ENCODE results near the gene SART1.
"Not testable (repeated sequence)": the region's sequence is repeated elsewhere in the genome, so short reads cannot be mapped to it uniquely, and the experiment has no call there.

SART1 gene

DNA sequence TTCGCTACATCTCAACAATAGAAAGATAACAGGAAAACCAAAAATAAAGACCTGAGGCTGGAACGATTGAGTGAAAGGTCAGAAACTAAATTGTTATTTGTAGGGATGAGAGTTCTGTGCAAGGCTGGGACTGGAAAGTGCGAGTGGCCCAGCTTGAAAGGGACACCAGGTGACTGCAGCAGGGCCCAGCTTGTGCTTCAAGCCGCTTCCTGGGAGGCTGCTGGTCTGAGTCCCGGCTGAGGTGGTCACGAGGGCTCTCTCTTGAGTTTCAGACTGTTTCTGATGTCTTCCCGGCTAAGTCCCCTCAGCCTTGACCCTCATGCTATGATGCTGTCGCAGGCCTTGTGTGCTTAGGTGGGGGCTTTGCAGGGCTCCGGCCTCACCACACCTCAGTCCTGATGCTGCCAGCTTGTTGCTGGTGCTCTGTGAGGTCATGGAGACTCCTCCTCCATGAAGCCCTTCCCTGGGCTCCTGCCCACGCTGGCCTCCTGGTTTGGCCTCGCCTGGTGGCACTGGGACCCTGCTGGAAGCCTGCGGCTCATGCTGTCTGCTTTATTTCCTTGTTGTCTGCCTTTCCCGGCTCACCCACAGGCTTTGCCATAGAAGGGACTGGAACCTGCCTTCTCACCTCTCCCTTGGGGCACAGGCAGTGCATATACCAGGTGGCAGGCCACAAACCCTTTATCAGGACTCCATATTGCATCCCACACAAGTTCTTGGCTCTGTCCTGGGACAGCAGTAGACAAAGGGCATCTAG, 44.8 kb downstream of the SART1 start:
- H3K9me3 ChIP-seq (ENCODE audit: control insufficient read depth in 5 of 5, low read length in 5 of 5), result no peaks in the 10 kb centered on the region
- peaks cover 0 to 4% (median 2%) of the 10 kb centered on the region in 5 donors for H3K27me3 ChIP-seq (ENCODE audit: control insufficient read depth in 5 of 5, insufficient read depth in 4 of 5, low read length in 5 of 5)
- H3K36me3 ChIP-seq (ENCODE audit: control insufficient read depth in 5 of 5, insufficient read depth in 5 of 5, low read length in 5 of 5), result peaks cover 0 to 17% (median 14%) of the 10 kb centered on the region in 5 donors
- no peak overlapping the region for H3K27ac ChIP-seq (ENCODE audit: low read depth, low read length)
- peaks cover 2 to 16% (median 12%) of the 10 kb centered on the region in 5 donors for H3K4me1 ChIP-seq (ENCODE audit: control insufficient read depth in 5 of 5, insufficient read depth in 5 of 5, low read length in 5 of 5)
- H3K9ac ChIP-seq (ENCODE audit: low read length in 5 of 5), result no peak overlapping the region
- no peak overlapping the region for H3K4me3 ChIP-seq (ENCODE audit: low read depth in 1 of 5, low read length in 5 of 5)

DNA sequence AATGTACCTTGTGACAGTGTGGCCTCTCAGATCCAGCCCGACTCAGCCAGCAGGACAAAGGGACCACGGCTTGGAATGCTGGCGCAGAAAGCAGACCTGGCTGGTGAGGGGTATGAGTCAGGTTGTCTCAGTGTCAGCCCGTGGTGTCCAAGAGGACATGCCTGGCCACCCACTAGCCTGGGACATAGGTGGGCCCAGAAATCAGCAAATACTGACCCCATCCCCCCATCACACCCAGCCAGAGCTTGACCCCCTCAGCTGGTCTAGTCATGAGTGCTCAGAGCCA, 45.3 kb downstream of the SART1 start:
- no peaks in the 10 kb centered on the region for H3K9me3 ChIP-seq (ENCODE audit: control insufficient read depth in 5 of 5, low read length in 5 of 5)
- H3K36me3 ChIP-seq (ENCODE audit: control insufficient read depth in 5 of 5, insufficient read depth in 5 of 5, low read length in 5 of 5), result peaks cover 0 to 17% (median 14%) of the 10 kb centered on the region in 5 donors
- no peak overlapping the region for H3K4me3 ChIP-seq (ENCODE audit: low read depth in 1 of 5, low read length in 5 of 5)
- no peak overlapping the region for H3K9ac ChIP-seq (ENCODE audit: low read length in 5 of 5)
- H3K27ac ChIP-seq (ENCODE audit: low read depth, low read length), result no peak overlapping the region
- peaks cover 2 to 15% (median 13%) of the 10 kb centered on the region in 5 donors for H3K4me1 ChIP-seq (ENCODE audit: control insufficient read depth in 5 of 5, insufficient read depth in 5 of 5, low read length in 5 of 5)
- H3K27me3 ChIP-seq (ENCODE audit: control insufficient read depth in 5 of 5, insufficient read depth in 4 of 5, low read length in 5 of 5), result peaks cover 4 to 9% (median 7%) of the 10 kb centered on the region in 5 donors

DNA sequence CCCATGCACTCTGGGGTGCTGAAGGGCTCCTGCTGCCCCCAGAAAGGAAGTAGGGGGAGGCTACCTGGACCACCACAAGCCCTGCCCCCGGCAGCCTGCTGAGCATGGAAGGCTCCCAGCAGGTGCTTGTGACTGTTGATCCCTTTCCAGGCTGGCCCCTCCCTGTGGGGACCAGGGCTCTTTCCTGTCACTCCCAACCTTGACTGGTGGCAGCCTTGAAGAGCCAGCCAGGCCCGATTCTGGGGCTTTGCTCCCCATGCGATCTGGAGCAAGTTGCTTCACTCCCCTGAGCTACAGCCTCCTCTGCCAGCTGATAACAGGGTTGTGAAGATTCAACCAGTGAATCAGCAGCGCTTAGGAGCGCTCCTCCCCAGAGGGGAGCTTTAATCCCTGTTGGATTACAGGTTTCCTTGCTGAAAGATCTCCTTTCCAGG, 45.7 kb downstream of the SART1 start:
- Histone ChIP-seq H3K9ac (ENCODE audit: low read length in 5 of 5) (peak overlapping the region in 1 of 5 donors; percentile 19), H3K27me3 (ENCODE audit: control insufficient read depth in 5 of 5, insufficient read depth in 4 of 5, low read length in 5 of 5) (peaks cover 7 to 13% (median 10%) of the 10 kb centered on the region in 5 donors), H3K36me3 (ENCODE audit: control insufficient read depth in 5 of 5, insufficient read depth in 5 of 5, low read length in 5 of 5) (peaks cover 0 to 17% (median 14%) of the 10 kb centered on the region in 5 donors), H3K4me1 (ENCODE audit: control insufficient read depth in 5 of 5, insufficient read depth in 5 of 5, low read length in 5 of 5) (peaks cover 0 to 19% (median 17%) of the 10 kb centered on the region in 5 donors), H3K4me3 (ENCODE audit: low read depth in 1 of 5, low read length in 5 of 5) (no peak overlapping the region), H3K9me3 (ENCODE audit: control insufficient read depth in 5 of 5, low read length in 5 of 5) (no peaks in the 10 kb centered on the region), H3K27ac (ENCODE audit: low read depth, low read length) (no peak overlapping the region)

GRCh38 chr11:66008095-66008467, 46.5 kb downstream of the SART1 start:
- Histone ChIP-seq H3K27ac (ENCODE audit: low read depth, low read length) (no peak overlapping the region), H3K36me3 (ENCODE audit: control insufficient read depth in 5 of 5, insufficient read depth in 5 of 5, low read length in 5 of 5) (peaks cover 0 to 17% (median 14%) of the 10 kb centered on the region in 5 donors), H3K9ac (ENCODE audit: low read length in 5 of 5) (no peak overlapping the region), H3K4me3 (ENCODE audit: low read depth in 1 of 5, low read length in 5 of 5) (no peak overlapping the region), H3K27me3 (ENCODE audit: control insufficient read depth in 5 of 5, insufficient read depth in 4 of 5, low read length in 5 of 5) (peaks cover 9 to 20% (median 17%) of the 10 kb centered on the region in 5 donors), H3K9me3 (ENCODE audit: control insufficient read depth in 5 of 5, low read length in 5 of 5) (no peaks in the 10 kb centered on the region), H3K4me1 (ENCODE audit: control insufficient read depth in 5 of 5, insufficient read depth in 5 of 5, low read length in 5 of 5) (peaks cover 0 to 19% (median 14%) of the 10 kb centered on the region in 5 donors)

GRCh38 chr11:66008468-66009101, 47.1 kb downstream of the SART1 start:
- no peaks in the 10 kb centered on the region for H3K9me3 ChIP-seq (ENCODE audit: control insufficient read depth in 5 of 5, low read length in 5 of 5)
- no peak overlapping the region for H3K27ac ChIP-seq (ENCODE audit: low read depth, low read length)
- peaks cover 0 to 18% (median 13%) of the 10 kb centered on the region in 5 donors for H3K4me1 ChIP-seq (ENCODE audit: control insufficient read depth in 5 of 5, insufficient read depth in 5 of 5, low read length in 5 of 5)
- no peak overlapping the region for H3K9ac ChIP-seq (ENCODE audit: low read length in 5 of 5)
- peaks cover 0 to 17% (median 14%) of the 10 kb centered on the region in 5 donors for H3K36me3 ChIP-seq (ENCODE audit: control insufficient read depth in 5 of 5, insufficient read depth in 5 of 5, low read length in 5 of 5)
- no peak overlapping the region for H3K4me3 ChIP-seq (ENCODE audit: low read depth in 1 of 5, low read length in 5 of 5)
- H3K27me3 ChIP-seq (ENCODE audit: control insufficient read depth in 5 of 5, insufficient read depth in 4 of 5, low read length in 5 of 5), result peaks cover 9 to 25% (median 22%) of the 10 kb centered on the region in 5 donors

DNA sequence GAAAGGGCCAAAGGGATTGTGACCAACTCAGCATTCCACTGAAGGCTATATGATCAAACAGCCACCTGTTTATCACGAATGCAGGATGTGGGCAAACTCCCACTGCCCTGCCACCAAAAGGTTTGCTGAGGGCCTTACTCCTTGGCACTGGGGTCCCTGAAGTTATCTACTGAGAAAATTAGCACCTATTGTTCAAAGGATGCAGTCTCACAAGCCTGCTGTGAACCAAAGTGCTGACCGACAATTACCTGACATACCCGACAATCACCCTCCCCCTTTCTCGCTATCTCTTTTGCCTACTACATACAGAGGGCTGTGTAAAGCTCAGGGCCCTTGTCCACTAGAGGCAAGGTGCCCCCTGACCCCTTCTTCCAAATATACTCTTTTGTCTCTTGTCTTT, 48.5 kb downstream of the SART1 start:
- not testable (repeated sequence) for H3K36me3 ChIP-seq (ENCODE audit: control insufficient read depth in 5 of 5, insufficient read depth in 5 of 5, low read length in 5 of 5); H3K4me3 ChIP-seq (ENCODE audit: low read depth in 1 of 5, low read length in 5 of 5); H3K9me3 ChIP-seq (ENCODE audit: control insufficient read depth in 5 of 5, low read length in 5 of 5); H3K27ac ChIP-seq (ENCODE audit: low read depth, low read length); H3K9ac ChIP-seq (ENCODE audit: low read length in 5 of 5)
- Histone ChIP-seq H3K27me3 (ENCODE audit: control insufficient read depth in 5 of 5, insufficient read depth in 4 of 5, low read length in 5 of 5) (peaks cover 9 to 28% (median 23%) of the 10 kb centered on the region in 5 donors), H3K4me1 (ENCODE audit: control insufficient read depth in 5 of 5, insufficient read depth in 5 of 5, low read length in 5 of 5) (peaks cover 0 to 20% (median 15%) of the 10 kb centered on the region in 5 donors)

DNA sequence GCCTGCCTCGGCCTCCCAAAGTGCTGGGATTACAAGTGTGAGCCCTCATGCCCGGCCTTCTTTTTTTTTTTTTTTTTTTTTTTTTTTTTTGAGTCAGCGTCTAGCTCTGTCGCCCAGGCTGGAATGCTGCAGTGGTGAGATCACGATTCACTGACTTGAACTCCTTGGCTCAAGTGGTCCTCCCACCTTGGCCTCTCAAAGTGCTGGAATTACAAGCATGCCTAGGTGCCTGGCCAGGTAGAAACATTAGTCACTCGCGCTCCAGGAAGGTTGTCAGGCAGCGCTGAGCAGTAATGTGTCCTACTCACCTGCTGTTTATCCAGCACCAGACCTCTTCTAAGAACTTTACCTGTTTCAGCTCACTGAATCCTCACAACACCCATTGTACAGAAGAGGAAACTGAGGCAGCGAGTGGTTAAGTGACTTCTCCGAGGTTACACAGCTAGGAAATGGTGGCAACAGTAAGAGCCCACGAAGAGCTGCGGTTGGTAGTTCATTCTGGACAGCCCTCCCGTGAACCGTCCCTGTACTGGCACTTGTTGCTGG, 49.8 kb downstream of the SART1 start:
- Histone ChIP-seq H3K36me3 (ENCODE audit: control insufficient read depth in 5 of 5, insufficient read depth in 5 of 5, low read length in 5 of 5) (peaks cover 0 to under 1% (median 0%) of the 10 kb centered on the region in 5 donors), H3K4me1 (ENCODE audit: control insufficient read depth in 5 of 5, insufficient read depth in 5 of 5, low read length in 5 of 5) (peaks cover 0 to 33% (median 17%) of the 10 kb centered on the region in 5 donors), H3K27me3 (ENCODE audit: control insufficient read depth in 5 of 5, insufficient read depth in 4 of 5, low read length in 5 of 5) (peaks cover 9 to 28% (median 23%) of the 10 kb centered on the region in 5 donors), H3K4me3 (ENCODE audit: low read depth in 1 of 5, low read length in 5 of 5) (no peak overlapping the region), H3K27ac (ENCODE audit: low read depth, low read length) (no peak overlapping the region), H3K9me3 (ENCODE audit: control insufficient read depth in 5 of 5, low read length in 5 of 5) (no peaks in the 10 kb centered on the region), H3K9ac (ENCODE audit: low read length in 5 of 5) (no peak overlapping the region)

- Histone ChIP-seq H3K4me3 (ENCODE audit: low read depth in 1 of 5, low read length in 5 of 5) (no peak within 1 kb of the TSS), H3K27me3 (ENCODE audit: control insufficient read depth in 5 of 5, insufficient read depth in 4 of 5, low read length in 5 of 5) (peaks cover 9 to 28% (median 23%) of the 10 kb centered on the region in 5 donors), H3K36me3 (ENCODE audit: control insufficient read depth in 5 of 5, insufficient read depth in 5 of 5, low read length in 5 of 5) (no peaks in the 10 kb centered on the region), H3K4me1 (ENCODE audit: control insufficient read depth in 5 of 5, insufficient read depth in 5 of 5, low read length in 5 of 5) (peaks cover 0 to 36% (median 17%) of the 10 kb centered on the region in 5 donors), H3K9me3 (ENCODE audit: control insufficient read depth in 5 of 5, low read length in 5 of 5) (no peaks in the 10 kb centered on the region), H3K27ac (ENCODE audit: low read depth, low read length) (no peak within 1 kb of the TSS), H3K9ac (ENCODE audit: low read length in 5 of 5) (no peak within 1 kb of the TSS)
Measured at GRCh38 chr11:66011785-66012303, 50.3 kb downstream of the SART1 start, which contains the start of gene CST6. CST6 (plus strand) TSS chr11:66012008; CDS start chr11:66012045, 37 bp downstream.

DNA sequence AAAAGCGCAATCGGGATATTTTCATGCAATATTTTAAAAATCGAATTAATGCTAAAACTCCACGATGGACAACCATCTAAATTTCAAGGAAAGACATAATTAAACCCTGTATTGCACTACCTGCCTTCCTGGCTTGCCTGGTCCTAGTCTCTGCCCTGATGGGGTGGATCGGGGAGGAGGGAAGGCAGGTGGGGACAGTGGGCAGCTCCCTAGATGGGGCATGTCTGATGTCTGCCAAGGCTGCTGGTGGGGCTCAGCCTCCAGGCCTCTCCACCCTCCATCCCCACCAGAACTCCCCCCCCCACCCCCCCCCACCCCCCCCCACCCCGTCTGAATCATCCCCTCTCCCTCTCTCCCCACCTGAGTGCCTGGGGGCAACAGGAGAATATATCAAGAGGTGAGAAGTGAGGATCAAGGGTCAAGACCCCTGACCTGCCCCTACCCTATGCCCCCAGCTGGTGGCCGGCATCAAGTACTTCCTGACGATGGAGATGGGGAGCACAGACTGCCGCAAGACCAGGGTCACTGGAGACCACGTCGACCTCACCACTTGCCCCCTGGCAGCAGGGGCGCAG, 50.9 kb downstream of the SART1 start:
- H3K27me3 ChIP-seq (ENCODE audit: control insufficient read depth in 5 of 5, insufficient read depth in 4 of 5, low read length in 5 of 5), result peaks cover 9 to 28% (median 23%) of the 10 kb centered on the region in 5 donors
- no peak overlapping the region for H3K9ac ChIP-seq (ENCODE audit: low read length in 5 of 5)
- peaks cover 0 to 36% (median 17%) of the 10 kb centered on the region in 5 donors for H3K4me1 ChIP-seq (ENCODE audit: control insufficient read depth in 5 of 5, insufficient read depth in 5 of 5, low read length in 5 of 5)
- no peak overlapping the region for H3K27ac ChIP-seq (ENCODE audit: low read depth, low read length)
- no peaks in the 10 kb centered on the region for H3K36me3 ChIP-seq (ENCODE audit: control insufficient read depth in 5 of 5, insufficient read depth in 5 of 5, low read length in 5 of 5)
- H3K9me3 ChIP-seq (ENCODE audit: control insufficient read depth in 5 of 5, low read length in 5 of 5), result no peaks in the 10 kb centered on the region
- H3K4me3 ChIP-seq (ENCODE audit: low read depth in 1 of 5, low read length in 5 of 5), result no peak overlapping the region

Measured in subcutaneous abdominal adipose tissue (tissue), 5 donors.